ENCODE results near the gene GABPB1.
"Not testable (repeated sequence)": the region's sequence is repeated elsewhere in the genome, so short reads cannot be mapped to it uniquely, and the experiment has no call there.

Gene GABPB1

GRCh38 chr15:50354838-50355618, at the start of gene GABPB1:
Gene GABPB1, minus strand, starts transcription at chr15:50355198. Its CDS starts 45,400 bp downstream, at chr15:50309798.
- DNase-seq (ENCODE audit: low spot score) = peak; percentile 80

- DNase-seq (ENCODE audit: low spot score) = not testable (repeated sequence)
Observed at GRCh38 chr15:50391561-50391960, 36.6 kb upstream of the GABPB1 start.

GRCh38 chr15:50390554-50391264, 35.7 kb upstream of the GABPB1 start:
- no peak for DNase-seq (ENCODE audit: low spot score)

GRCh38 chr15:50382408-50382807, 27.4 kb upstream of the GABPB1 start:
- DNase-seq (ENCODE audit: low spot score) = not testable (repeated sequence)

- no peak for DNase-seq (ENCODE audit: low spot score)
Observed at GRCh38 chr15:50381438-50381837, 26.4 kb upstream of the GABPB1 start.

- no peak for DNase-seq (ENCODE audit: low spot score)
Observed at GRCh38 chr15:50380089-50380488, 25.1 kb upstream of the GABPB1 start.

GRCh38 chr15:50379413-50379812, 24.4 kb upstream of the GABPB1 start:
- not testable (repeated sequence) for DNase-seq (ENCODE audit: low spot score)

- DNase-seq (ENCODE audit: low spot score) = no peak
Observed at GRCh38 chr15:50378776-50379175, 23.8 kb upstream of the GABPB1 start.

- no peak for DNase-seq (ENCODE audit: low spot score)
Observed at GRCh38 chr15:50377867-50378751, 23.1 kb upstream of the GABPB1 start.

GRCh38 chr15:50369564-50369963, 14.6 kb upstream of the GABPB1 start:
- DNase-seq (ENCODE audit: low spot score) = not testable (repeated sequence)

GRCh38 chr15:50365971-50366370, 11.0 kb upstream of the GABPB1 start:
- DNase-seq (ENCODE audit: low spot score) = no peak

- no peak for DNase-seq (ENCODE audit: low spot score)
Observed at GRCh38 chr15:50365570-50365969, 10.6 kb upstream of the GABPB1 start.

- DNase-seq (ENCODE audit: low spot score) = no peak
Observed at GRCh38 chr15:50363612-50364011, 8.6 kb upstream of the GABPB1 start.

GRCh38 chr15:50361756-50362155, 6.8 kb upstream of the GABPB1 start:
- DNase-seq (ENCODE audit: low spot score) = no peak

- DNase-seq (ENCODE audit: low spot score) = peak; percentile 44
Observed at GRCh38 chr15:50358845-50359244, 3.8 kb upstream of the GABPB1 start.

GRCh38 chr15:50355980-50356379, 982 bp upstream of the GABPB1 start:
- no peak for DNase-seq (ENCODE audit: low spot score)

GRCh38 chr15:50355619-50355905, 564 bp upstream of the GABPB1 start:
- no peak for DNase-seq (ENCODE audit: low spot score)

GRCh38 chr15:50353975-50354837, 792 bp downstream of the GABPB1 start:
- DNase-seq (ENCODE audit: low spot score) = peak; percentile 21

GRCh38 chr15:50353251-50353974, 1.6 kb downstream of the GABPB1 start:
- DNase-seq (ENCODE audit: low spot score) = no peak

- DNase-seq (ENCODE audit: low spot score) = no peak
Observed at GRCh38 chr15:50350621-50351020, 4.4 kb downstream of the GABPB1 start.

- DNase-seq (ENCODE audit: low spot score) = no peak
Observed at GRCh38 chr15:50345298-50345697, 9.7 kb downstream of the GABPB1 start.

Measured in HuH-7 (cell line).